Duodenal mucosa (tissue), 2 donors: ENCODE measurements around the gene CCT4.
"Not testable (repeated sequence)": the region's sequence is repeated elsewhere in the genome, so short reads cannot be mapped to it uniquely, and the experiment has no call there.

Source experiments
- H3K27ac ChIP-seq: one replicate; pipeline ENCODE4 v1.7.0; 2013; ENCODE audit warnings: low read depth, low read length
- H3K27me3 ChIP-seq, 2 donors: one replicate each; pipeline ENCODE4 v1.7.0; 2013; ENCODE audit warnings: low read length in 2 of 2, control low read depth in 1 of 2; ENCODE audit not compliant: insufficient read depth in 2 of 2, control insufficient read depth in 1 of 2
- H3K36me3 ChIP-seq, 2 donors: one replicate each; pipeline ENCODE4 v1.7.0; 2013; ENCODE audit warnings: low read length in 2 of 2, control low read depth in 1 of 2; ENCODE audit not compliant: insufficient read depth in 2 of 2, control insufficient read depth in 1 of 2
- H3K4me1 ChIP-seq, 2 donors: one replicate each; pipeline ENCODE4 v1.7.0; 2013; ENCODE audit warnings: low read length in 2 of 2, control low read depth in 1 of 2; ENCODE audit not compliant: insufficient read depth in 2 of 2, control insufficient read depth in 1 of 2
- H3K4me3 ChIP-seq, 2 donors: one replicate each; pipeline ENCODE4 v1.7.0; 2013; ENCODE audit warnings: low read length in 2 of 2, low read depth in 1 of 2
- H3K9ac ChIP-seq, 2 donors: one replicate each; pipeline ENCODE4 v1.7.0; 2013; ENCODE audit warnings: low read length in 2 of 2, low read depth in 1 of 2
- H3K9me3 ChIP-seq, 2 donors: one replicate each; pipeline ENCODE4 v1.7.0; 2013; ENCODE audit warnings: low read length in 2 of 2, control low read depth in 1 of 2; ENCODE audit not compliant: control insufficient read depth in 1 of 2

CCT4 gene

GRCh38 chr2:61853086-61853846 lies 35.2 kb downstream of the CCT4 start:
- Histone ChIP-seq H3K36me3 (no peaks in the 10 kb centered on the region), H3K4me3 (peak overlapping the region; percentile 89 to 99), H3K27me3 (no peaks in the 10 kb centered on the region), H3K9ac (peak overlapping the region; percentile 58 to 71), H3K4me1 (peaks cover 9 to 18% of the 10 kb centered on the region in 2 donors), H3K9me3 (no peaks in the 10 kb centered on the region), H3K27ac (peak overlapping the region; percentile 67)

GRCh38 chr2:61851270-61851669 lies 37.2 kb downstream of the CCT4 start:
- not testable (repeated sequence) for H3K27me3 ChIP-seq, H3K36me3 ChIP-seq, H3K9me3 ChIP-seq, H3K27ac ChIP-seq, H3K9ac ChIP-seq, H3K4me3 ChIP-seq
- peaks cover 9 to 18% of the 10 kb centered on the region in 2 donors for H3K4me1 ChIP-seq

GRCh38 chr2:61845320-61845719 lies 43.1 kb downstream of the CCT4 start:
- H3K4me1 ChIP-seq = no peaks in the 10 kb centered on the region
- H3K27me3 ChIP-seq = no peaks in the 10 kb centered on the region

GRCh38 chr2:61841286-61841685 lies 47.2 kb downstream of the CCT4 start:
- Histone ChIP-seq H3K27me3 (no peaks in the 10 kb centered on the region), H3K4me3 (no peak overlapping the region), H3K4me1 (no peaks in the 10 kb centered on the region), H3K36me3 (no peaks in the 10 kb centered on the region), H3K27ac (no peak overlapping the region), H3K9ac (no peak overlapping the region), H3K9me3 (no peaks in the 10 kb centered on the region)

More at GRCh38 chr2:61845320-61845719, 43.1 kb downstream of the CCT4 start:
- Histone ChIP-seq H3K4me3 (no peak overlapping the region), H3K9ac (no peak overlapping the region), H3K27ac (no peak overlapping the region), H3K36me3 (no peaks in the 10 kb centered on the region), H3K9me3 (no peaks in the 10 kb centered on the region)

- Histone ChIP-seq H3K4me1 (no peaks in the 10 kb centered on the region), H3K9me3 (no peaks in the 10 kb centered on the region), H3K27ac (no peak overlapping the region), H3K36me3 (no peaks in the 10 kb centered on the region), H3K4me3 (no peak overlapping the region), H3K9ac (no peak overlapping the region), H3K27me3 (no peaks in the 10 kb centered on the region)
These were observed 53.6 kb downstream of the CCT4 start for GRCh38 chr2:61834893-61835292.

GRCh38 chr2:61833971-61834370 lies 54.5 kb downstream of the CCT4 start:
- H3K27ac ChIP-seq = no peak overlapping the region
- no peaks in the 10 kb centered on the region for H3K9me3 ChIP-seq
- no peak overlapping the region for H3K4me3 ChIP-seq
- no peaks in the 10 kb centered on the region for H3K4me1 ChIP-seq
- H3K27me3 ChIP-seq = no peaks in the 10 kb centered on the region
- no peak overlapping the region for H3K9ac ChIP-seq
- no peaks in the 10 kb centered on the region for H3K36me3 ChIP-seq

- no peaks in the 10 kb centered on the region for H3K27me3 ChIP-seq
- H3K4me1 ChIP-seq = no peaks in the 10 kb centered on the region
These were observed 56.1 kb downstream of the CCT4 start for GRCh38 chr2:61832183-61832841.

GRCh38 chr2:61822255-61822654 lies 66.2 kb downstream of the CCT4 start:
- H3K27me3 ChIP-seq = no peaks in the 10 kb centered on the region

More at GRCh38 chr2:61832183-61832841, 56.1 kb downstream of the CCT4 start:
- H3K9ac ChIP-seq = no peak overlapping the region
- H3K4me3 ChIP-seq = no peak overlapping the region
- no peaks in the 10 kb centered on the region for H3K36me3 ChIP-seq
- H3K27ac ChIP-seq = no peak overlapping the region
- H3K9me3 ChIP-seq = no peaks in the 10 kb centered on the region

More at GRCh38 chr2:61822255-61822654, 66.2 kb downstream of the CCT4 start:
- Histone ChIP-seq H3K27ac (no peak overlapping the region), H3K9me3 (no peaks in the 10 kb centered on the region), H3K36me3 (no peaks in the 10 kb centered on the region), H3K4me3 (no peak overlapping the region), H3K4me1 (no peaks in the 10 kb centered on the region), H3K9ac (no peak overlapping the region)
